A549 (cell line): ENCODE results near the gene TMEM158.

Source experiments
- BHLHE40 ChIP-seq: IDR thresholded peaks from 2 replicates; pipeline ENCODE4 v1.6.1; 2012; ENCODE audit warnings: low read depth, low read length, inconsistent platforms
- PHF8 ChIP-seq: fragments of 200-600 bp; sonication (generic); IDR thresholded peaks from 2 replicates; pipeline ENCODE4 v1.6.1; 2016; ENCODE audit warnings: low read depth, mild to moderate bottlenecking, antibody characterized with exemption, moderate library complexity, borderline replicate concordance
- POLR2A ChIP-seq: IDR thresholded peaks from 2 replicates; pipeline ENCODE4 v1.6.1; 2012; ENCODE audit warnings: mild to moderate bottlenecking, low read length
- RNF2 ChIP-seq: fragments of 200-600 bp; sonication (generic); IDR thresholded peaks from 2 replicates; pipeline ENCODE4 v1.6.1; 2016; ENCODE audit warnings: low read depth, mild to moderate bottlenecking, antibody characterized with exemption, moderate library complexity, borderline replicate concordance
- TF ChIP-seq, protein P1 (sequence below): fragments of >200 bp; sonication (Bioruptor Twin); formaldehyde crosslinking; IDR thresholded peaks from 3 replicates; pipeline ENCODE4 v1.5.1; 2016
- TF ChIP-seq, protein P2 (sequence below): fragments of 150-350 bp; IDR thresholded peaks from 2 replicates; pipeline ENCODE4 v1.6.1; 2014; ENCODE audit warnings: low read depth, mild to moderate bottlenecking, low read length

DNA sequence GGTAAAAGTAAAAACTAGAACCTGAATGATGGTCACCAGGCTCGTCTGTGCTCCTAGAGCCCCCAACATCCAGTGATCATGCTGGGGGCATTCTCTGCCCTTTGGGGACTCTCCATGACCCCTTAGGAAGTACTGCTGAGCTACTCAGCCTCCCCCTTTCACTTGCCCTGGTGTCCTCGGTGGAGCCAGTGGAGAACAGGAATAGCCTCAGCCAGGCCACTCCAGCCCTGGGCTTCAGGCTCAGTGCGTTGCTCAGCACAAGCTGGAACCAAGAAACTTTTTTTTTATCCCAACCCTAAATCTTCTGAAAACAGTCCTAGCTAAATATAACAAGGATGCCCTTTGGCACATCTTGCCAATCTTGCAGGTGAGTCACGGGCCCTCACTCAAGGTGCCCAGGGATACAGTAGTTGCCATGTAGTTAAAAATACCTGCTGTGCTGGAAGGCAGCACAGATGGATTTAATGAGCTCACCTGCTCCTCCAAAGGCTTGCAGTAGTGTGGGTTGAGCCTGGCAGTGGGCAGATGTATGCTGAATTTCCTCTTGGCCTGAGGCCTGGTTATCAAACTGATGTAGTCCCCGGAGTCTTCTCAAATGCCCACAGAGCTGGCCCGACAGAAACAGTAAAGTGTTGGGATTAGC is 46.9 kb upstream of the TMEM158 start:
- TF ChIP-seq PHF8 (no peak), BHLHE40 (no peak), RNF2 (no peak), POLR2A (no peak)
- TF ChIP-seq, protein P1, sequence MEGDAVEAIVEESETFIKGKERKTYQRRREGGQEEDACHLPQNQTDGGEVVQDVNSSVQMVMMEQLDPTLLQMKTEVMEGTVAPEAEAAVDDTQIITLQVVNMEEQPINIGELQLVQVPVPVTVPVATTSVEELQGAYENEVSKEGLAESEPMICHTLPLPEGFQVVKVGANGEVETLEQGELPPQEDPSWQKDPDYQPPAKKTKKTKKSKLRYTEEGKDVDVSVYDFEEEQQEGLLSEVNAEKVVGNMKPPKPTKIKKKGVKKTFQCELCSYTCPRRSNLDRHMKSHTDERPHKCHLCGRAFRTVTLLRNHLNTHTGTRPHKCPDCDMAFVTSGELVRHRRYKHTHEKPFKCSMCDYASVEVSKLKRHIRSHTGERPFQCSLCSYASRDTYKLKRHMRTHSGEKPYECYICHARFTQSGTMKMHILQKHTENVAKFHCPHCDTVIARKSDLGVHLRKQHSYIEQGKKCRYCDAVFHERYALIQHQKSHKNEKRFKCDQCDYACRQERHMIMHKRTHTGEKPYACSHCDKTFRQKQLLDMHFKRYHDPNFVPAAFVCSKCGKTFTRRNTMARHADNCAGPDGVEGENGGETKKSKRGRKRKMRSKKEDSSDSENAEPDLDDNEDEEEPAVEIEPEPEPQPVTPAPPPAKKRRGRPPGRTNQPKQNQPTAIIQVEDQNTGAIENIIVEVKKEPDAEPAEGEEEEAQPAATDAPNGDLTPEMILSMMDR, result no peak
- TF ChIP-seq, protein P2, sequence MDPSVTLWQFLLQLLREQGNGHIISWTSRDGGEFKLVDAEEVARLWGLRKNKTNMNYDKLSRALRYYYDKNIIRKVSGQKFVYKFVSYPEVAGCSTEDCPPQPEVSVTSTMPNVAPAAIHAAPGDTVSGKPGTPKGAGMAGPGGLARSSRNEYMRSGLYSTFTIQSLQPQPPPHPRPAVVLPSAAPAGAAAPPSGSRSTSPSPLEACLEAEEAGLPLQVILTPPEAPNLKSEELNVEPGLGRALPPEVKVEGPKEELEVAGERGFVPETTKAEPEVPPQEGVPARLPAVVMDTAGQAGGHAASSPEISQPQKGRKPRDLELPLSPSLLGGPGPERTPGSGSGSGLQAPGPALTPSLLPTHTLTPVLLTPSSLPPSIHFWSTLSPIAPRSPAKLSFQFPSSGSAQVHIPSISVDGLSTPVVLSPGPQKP, result no peak
